Colon (tissue), 2 donors: ENCODE data around the gene RELN.
"Not testable (repeated sequence)": the region's sequence is repeated elsewhere in the genome, so short reads cannot be mapped to it uniquely, and the experiment has no call there.

Source experiments
- FAIRE-seq: peaks from 2 replicates; lab custom pipeline; 2012; peaks lifted over from hg19 to GRCh38; lab: Jason Lieb, UNC
- donor health status: control.
- donor health status: control.

RELN gene

GRCh38 chr7:103941976-103942375 lies 47.5 kb downstream of the RELN start:
- FAIRE-seq: no peak

GRCh38 chr7:103940382-103941268 lies 48.8 kb downstream of the RELN start:
- no peak for FAIRE-seq

GRCh38 chr7:103937680-103938079 lies 51.8 kb downstream of the RELN start:
- no peak for FAIRE-seq

- FAIRE-seq: no peak
Measured at GRCh38 chr7:103936558-103936957, 52.9 kb downstream of the RELN start.

GRCh38 chr7:103934508-103934907 lies 55.0 kb downstream of the RELN start:
- no peak for FAIRE-seq

GRCh38 chr7:103932389-103932788 lies 57.1 kb downstream of the RELN start:
- FAIRE-seq: no peak

GRCh38 chr7:103929901-103930311 lies 59.6 kb downstream of the RELN start:
- FAIRE-seq: no peak

- no peak for FAIRE-seq
Measured at GRCh38 chr7:103928581-103928980, 60.9 kb downstream of the RELN start.

- FAIRE-seq: no peak
Measured at GRCh38 chr7:103924184-103924583, 65.3 kb downstream of the RELN start.

- no peak for FAIRE-seq
Measured at GRCh38 chr7:103922407-103922806, 67.1 kb downstream of the RELN start.

GRCh38 chr7:103921692-103922091 lies 67.8 kb downstream of the RELN start:
- no peak for FAIRE-seq

- FAIRE-seq: no peak
Measured at GRCh38 chr7:103919272-103919868, 70.1 kb downstream of the RELN start.

GRCh38 chr7:103918631-103919271 lies 70.7 kb downstream of the RELN start:
- FAIRE-seq: no peak

- FAIRE-seq: no peak
Measured at GRCh38 chr7:103915680-103916357, 73.6 kb downstream of the RELN start.

- FAIRE-seq: no peak
Measured at GRCh38 chr7:103914147-103914899, 75.1 kb downstream of the RELN start.

GRCh38 chr7:103912891-103913605 lies 76.4 kb downstream of the RELN start:
- FAIRE-seq: no peak

- FAIRE-seq: not testable (repeated sequence)
Measured at GRCh38 chr7:103911015-103911414, 78.4 kb downstream of the RELN start.

GRCh38 chr7:103905997-103906396 lies 83.5 kb downstream of the RELN start:
- no peak for FAIRE-seq

- FAIRE-seq: no peak
Measured at GRCh38 chr7:103902917-103903316, 86.5 kb downstream of the RELN start.

- not testable (repeated sequence) for FAIRE-seq
Measured at GRCh38 chr7:103896826-103897225, 92.6 kb downstream of the RELN start.
